Measurements from ENCODE around the gene SH3BP4. TPM values are rescaled to one million over a fixed set of nuclear protein-coding genes. Genes with fewer than 3 reads are reported as not detected.
A peak's percentile ranks its signal among the peaks of the same experiment; 100 is the strongest.

The SH3BP4 gene
- total and polyA plus RNA-seq, 4 donors: 4.1 to 18.4 (median 12.2) TPM

- TF ChIP-seq EGR1 (IDR thresholded peaks at IDR 0.05; ENCODE audit: low read depth in 2 of 2) (no peak), HNF4A (conservative IDR thresholded peaks at IDR 0.05) (no peak), REST (IDR thresholded peaks at IDR 0.05) (no peak), RAD21 (IDR thresholded peaks at IDR 0.05) (no peak), MAX (IDR thresholded peaks at IDR 0.05) (no peak), SP1 (IDR thresholded peaks at IDR 0.05) (no peak)
- Histone ChIP-seq H3K4me3 (ENCODE audit: low read depth in 1 of 3, low read length in 3 of 3) (no peak overlapping the region), H3K9ac (ENCODE audit: low read depth in 1 of 2, low read length in 2 of 2) (peak overlapping the region in 1 of 2 donors; percentile 5), H3K9me3 (ENCODE audit: control insufficient read depth in 4 of 4, low read length in 3 of 4) (no peaks in the 10 kb centered on the region), H3K27me3 (ENCODE audit: control insufficient read depth in 4 of 4, insufficient read depth in 4 of 4, low read length in 3 of 4) (no peaks in the 10 kb centered on the region), H3K36me3 (ENCODE audit: control insufficient read depth in 4 of 4, insufficient read depth in 3 of 4, low read depth in 1 of 4, low read length in 3 of 4) (peaks cover 0 to 5% (median 0%) of the 10 kb centered on the region in 4 donors), H3K27ac (ENCODE audit: low read depth in 1 of 2, low read length in 2 of 2) (peak overlapping the region; percentile 13 to 51), H3K4me1 (ENCODE audit: control insufficient read depth in 4 of 4, insufficient read depth in 4 of 4, low read length in 3 of 4) (peaks cover 4 to 25% (median 9%) of the 10 kb centered on the region in 4 donors)
- WGBS: 86% methylated on average over 7 of the region's 7 CpGs
- no peak for DNase-seq (ENCODE audit: low spot score)
Observed at GRCh38 chr2:234990300-234990699, 38.5 kb downstream of the SH3BP4 start.

GRCh38 chr2:234991290-234991689 lies 39.5 kb downstream of the SH3BP4 start:
- Histone ChIP-seq H3K4me3 (ENCODE audit: low read depth in 1 of 3, low read length in 3 of 3) (no peak overlapping the region), H3K27ac (ENCODE audit: low read depth in 1 of 2, low read length in 2 of 2) (no peak overlapping the region), H3K9me3 (ENCODE audit: control insufficient read depth in 4 of 4, low read length in 3 of 4) (no peaks in the 10 kb centered on the region), H3K4me1 (ENCODE audit: control insufficient read depth in 4 of 4, insufficient read depth in 4 of 4, low read length in 3 of 4) (peaks cover 4 to 26% (median 9%) of the 10 kb centered on the region in 4 donors), H3K36me3 (ENCODE audit: control insufficient read depth in 4 of 4, insufficient read depth in 3 of 4, low read depth in 1 of 4, low read length in 3 of 4) (peaks cover 0 to 2% (median 0%) of the 10 kb centered on the region in 4 donors), H3K27me3 (ENCODE audit: control insufficient read depth in 4 of 4, insufficient read depth in 4 of 4, low read length in 3 of 4) (no peaks in the 10 kb centered on the region), H3K9ac (ENCODE audit: low read depth in 1 of 2, low read length in 2 of 2) (no peak overlapping the region)
- WGBS: 90% methylated on average over 5 of the region's 5 CpGs
- no peak for DNase-seq (ENCODE audit: low spot score)
- TF ChIP-seq SP1 (IDR thresholded peaks at IDR 0.05): no peak
- TF ChIP-seq ATF3 (IDR thresholded peaks at IDR 0.05): no peak
- no peak for TF ChIP-seq RAD21 (IDR thresholded peaks at IDR 0.05)
- TF ChIP-seq REST (IDR thresholded peaks at IDR 0.05): no peak
- TF ChIP-seq GABPA (IDR thresholded peaks at IDR 0.05 in 1 of 2, conservative IDR thresholded peaks at IDR 0.05 in 1 of 2): no peak
- no peak for TF ChIP-seq FOXA1 (IDR thresholded peaks at IDR 0.05)
- TF ChIP-seq ZBTB33 (IDR thresholded peaks at IDR 0.05): no peak
- TF ChIP-seq JUND (IDR thresholded peaks at IDR 0.05): no peak
- no peak for TF ChIP-seq NR2F2 (IDR thresholded peaks at IDR 0.05)
- no peak for TF ChIP-seq HNF4A (conservative IDR thresholded peaks at IDR 0.05)
- no peak for TF ChIP-seq HNF4G (IDR thresholded peaks at IDR 0.05)
- TF ChIP-seq MAX (IDR thresholded peaks at IDR 0.05): no peak
- TF ChIP-seq TAF1 (conservative IDR thresholded peaks at IDR 0.05): no peak
